RWPE2 (cell line): ENCODE data around the gene PADI1.

ENCODE experiments used
- ATAC-seq: fragments of 200-7000 bp; cut with Tn5 transposase; 3 replicates; pipeline ENCODE4 v1.9.1; 2021; ENCODE audit warnings: low read depth
- DNase-seq: peaks from one replicate; pipeline ENCODE4 v3.0.0-alpha.2; 2020; ENCODE audit warnings: low spot score
- H3K27ac ChIP-seq: fragments of 450-650 bp; 2 replicates; pipeline ENCODE4 v1.5.1; 2017; ENCODE audit warnings: mild to moderate bottlenecking; ENCODE audit not compliant: poor library complexity, severe bottlenecking
- H3K27me3 ChIP-seq: fragments of 250-450 bp; sonication (Bioruptor Pico); 2 replicates; pipeline ENCODE4 v1.5.1; 2021; ENCODE audit warnings: mild to moderate bottlenecking, moderate library complexity; ENCODE audit not compliant: insufficient read depth, poor library complexity, severe bottlenecking
- H3K36me3 ChIP-seq: fragments of 250-450 bp; sonication (Bioruptor Pico); 2 replicates; pipeline ENCODE4 v1.5.1; 2020; ENCODE audit warnings: low read depth, mild to moderate bottlenecking, moderate library complexity
- H3K4me1 ChIP-seq: fragments of 250-450 bp; sonication (Bioruptor Pico); 2 replicates; pipeline ENCODE4 v1.5.1; 2021; ENCODE audit warnings: mild to moderate bottlenecking, moderate library complexity; ENCODE audit not compliant: insufficient read depth, poor library complexity, severe bottlenecking
- H3K4me3 ChIP-seq: fragments of 250-450 bp; sonication (Bioruptor Pico); 2 replicates; pipeline ENCODE4 v1.5.1; 2021; ENCODE audit warnings: mild to moderate bottlenecking, moderate library complexity; ENCODE audit not compliant: severe bottlenecking
- H3K9me3 ChIP-seq: fragments of 250-450 bp; sonication (Bioruptor Pico); 2 replicates; pipeline ENCODE4 v1.5.1; 2021; ENCODE audit warnings: mild to moderate bottlenecking, moderate library complexity; ENCODE audit not compliant: severe bottlenecking
- CTCF ChIP-seq: fragments of 450-650 bp; IDR thresholded peaks from one replicate; pipeline ENCODE4 v1.5.1; 2017; ENCODE audit warnings: mild to moderate bottlenecking, moderate library complexity; ENCODE audit not compliant: poor library complexity, severe bottlenecking

PADI1 gene

GRCh38 chr1:17177651-17178050 lies 27.3 kb upstream of the PADI1 start:
- no peak for ATAC-seq
- no peak overlapping the region for H3K4me3 ChIP-seq

GRCh38 chr1:17181781-17182464 lies 23.0 kb upstream of the PADI1 start:
- ATAC-seq (no peak), DNase-seq (peak; percentile 9)
- Histone ChIP-seq H3K27me3 (no peaks in the 10 kb centered on the region), H3K4me1 (peaks cover 13% of the 10 kb centered on the region), H3K9me3 (no peaks in the 10 kb centered on the region), H3K36me3 (no peaks in the 10 kb centered on the region), H3K27ac (no peak overlapping the region), H3K4me3 (no peak overlapping the region)
- no peak for TF ChIP-seq CTCF

More at GRCh38 chr1:17177651-17178050, 27.3 kb upstream of the PADI1 start:
- DNase-seq, result no peak
- Histone ChIP-seq H3K4me1 (no peaks in the 10 kb centered on the region), H3K27ac (no peak overlapping the region), H3K9me3 (no peaks in the 10 kb centered on the region), H3K36me3 (no peaks in the 10 kb centered on the region), H3K27me3 (no peaks in the 10 kb centered on the region)
- no peak for TF ChIP-seq CTCF

- H3K27ac ChIP-seq, result no peak overlapping the region
- no peaks in the 10 kb centered on the region for H3K27me3 ChIP-seq
- H3K36me3 ChIP-seq, result no peaks in the 10 kb centered on the region
- no peak; the same call in 2 of the 3 replicates for ATAC-seq
- peaks cover 13% of the 10 kb centered on the region for H3K4me1 ChIP-seq
- no peak for DNase-seq
- H3K9me3 ChIP-seq, result no peaks in the 10 kb centered on the region
- no peak overlapping the region for H3K4me3 ChIP-seq
- no peak for TF ChIP-seq CTCF
Observed at GRCh38 chr1:17183388-17184160, 21.4 kb upstream of the PADI1 start.

DNA sequence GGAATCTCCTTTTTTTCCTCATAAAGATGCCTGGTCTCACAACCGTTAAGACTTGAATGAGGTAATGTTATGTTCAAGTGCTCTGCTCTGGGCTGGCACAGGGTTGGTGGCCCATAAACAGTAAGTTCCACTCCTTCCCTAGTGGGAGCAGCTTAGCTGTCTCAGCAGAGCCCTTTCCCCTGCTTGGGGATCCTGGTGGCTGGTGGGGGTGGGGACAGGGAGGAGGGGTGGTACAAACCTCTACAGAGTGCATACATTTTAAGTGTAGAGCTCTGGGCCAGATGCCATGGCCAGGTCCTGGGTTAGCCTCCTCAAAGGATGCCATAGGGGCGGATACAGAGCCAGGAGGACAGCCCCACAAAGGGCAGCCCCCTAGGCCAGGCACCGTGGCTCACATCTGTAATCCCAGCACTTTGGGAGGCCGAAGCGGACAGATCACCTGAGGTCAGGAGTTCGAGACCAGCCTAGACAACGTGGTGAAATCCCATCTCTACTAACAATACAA lies 20.7 kb upstream of the PADI1 start:
- peaks cover 13% of the 10 kb centered on the region for H3K4me1 ChIP-seq
- DNase-seq, result no peak
- no peaks in the 10 kb centered on the region for H3K36me3 ChIP-seq
- ATAC-seq, result no peak
- H3K9me3 ChIP-seq, result peaks cover 3% of the 10 kb centered on the region
- H3K27ac ChIP-seq, result no peak overlapping the region
- H3K27me3 ChIP-seq, result no peaks in the 10 kb centered on the region
- H3K4me3 ChIP-seq, result no peak overlapping the region
- TF ChIP-seq CTCF, result no peak
